Spleen (tissue), 11 donors: ENCODE results near the gene ACCSL. TPM values are rescaled to one million over a fixed set of nuclear protein-coding genes. Genes with fewer than 3 reads are reported as not detected.

Experiments
- DNase-seq: peaks from one replicate; pipeline ENCODE4 v3.0.0-alpha.2; 2020
- H3K27ac ChIP-seq, 8 donors: fragments of 200-600 bp; sonication (generic) in 7 of 8; 1 replicate in 4 of 8; 2 replicates in 4 of 8; pipeline versions ENCODE4 v1.5.0 to v1.8.0; 2016 to 2021; ENCODE audit warnings: inconsistent platforms in 4 of 8, mild to moderate bottlenecking in 4 of 8, moderate library complexity in 1 of 8
- H3K27me3 ChIP-seq, 7 donors: fragments of 200-600 bp; sonication (generic) in 6 of 7; replicated peaks in 1 of 7; 1 replicate in 4 of 7; 2 replicates in 3 of 7; pipeline versions ENCODE4 v1.5.0 to v1.8.0; 2016 to 2021; ENCODE audit warnings: inconsistent platforms in 3 of 7, mild to moderate bottlenecking in 1 of 7
- H3K36me3 ChIP-seq, 6 donors: fragments of 200-600 bp; sonication (generic) in 5 of 6; 1 replicate in 4 of 6; 2 replicates in 2 of 6; pipeline versions ENCODE4 v1.5.0 to v1.8.0; 2016 to 2021; ENCODE audit warnings: inconsistent platforms in 2 of 6
- H3K4me1 ChIP-seq, 6 donors: fragments of 200-600 bp; sonication (generic) in 5 of 6; 1 replicate in 3 of 6; 2 replicates in 3 of 6; pipeline versions ENCODE4 v1.5.0 to v1.8.0; 2016 to 2021; ENCODE audit warnings: inconsistent platforms in 3 of 6
- H3K4me3 ChIP-seq, 8 donors: fragments of 200-600 bp; sonication (generic) in 7 of 8; 1 replicate in 4 of 8; 2 replicates in 4 of 8; pipeline versions ENCODE4 v1.5.0 to v1.8.0; 2016 to 2021; ENCODE audit warnings: inconsistent platforms in 4 of 8, mild to moderate bottlenecking in 4 of 8, moderate library complexity in 2 of 8
- H3K9me3 ChIP-seq, 8 donors: fragments of 200-600 bp; sonication (generic) in 7 of 8; 1 replicate in 4 of 8; 2 replicates in 4 of 8; pipeline versions ENCODE4 v1.5.0 to v1.8.0; 2016 to 2021; ENCODE audit warnings: inconsistent platforms in 4 of 8
- POLR2A ChIP-seq, 3 donors: fragments of 450-650 bp; IDR thresholded peaks; one replicate each; pipeline ENCODE4 v1.5.1; 2017; ENCODE audit warnings: antibody characterized with exemption in 3 of 3, mild to moderate bottlenecking in 1 of 3
- POLR2AphosphoS5 ChIP-seq, 3 donors: sonication (generic); formaldehyde crosslinking; IDR thresholded peaks; one replicate each; pipeline ENCODE4 v1.5.1; 2017; ENCODE audit warnings: antibody characterized with exemption in 3 of 3
- WGBS, 5 donors: extraction: QIAGEN DNeasy Blood & Tissue Kit in 3 of 5; methylation state at CpG; one replicate each; pipeline versions ENCODE4 v1.1.5 to v1.1.7; 2013 to 2018; 5-methylcytosine and 5-hydroxymethylcytosine counted together
- intact Hi-C: fragments of 100-400 bp; cut with DNase I; formaldehyde crosslinking; loops from one replicate; pipeline ENCODE4 v1.15.0; 2023; ENCODE audit warnings: low total_unique reads
- polyA plus RNA-seq, 3 donors: library from polyadenylated mRNA; stranded (reverse); fragments of 200-250 nt; gene quantifications; one replicate each; pipeline ENCODE4 v1.2.1, GENCODE V29; 2013
- total RNA-seq, 7 donors: library from RNA; depleted of rRNA in 3 of 7; stranded (reverse); fragments of >200 nt in 3 of 7; fragmentation: NEBNext Ultra II Directional in 4 of 7; extraction: Animal tissue kit (Norgen Biotek cat#: 25700) in 4 of 7; gene quantifications; one replicate each; pipeline versions ENCODE4 v1.1.0 to v1.2.1, GENCODE V29; 2016 to 2021
- TF ChIP-seq, protein P1 (sequence below), 11 experiments: fragments of 200-600 bp in 7 of 11; fragments of 450-650 bp in 4 of 11; sonication (generic) in 4 of 11; IDR thresholded peaks in 8 of 11; conservative IDR thresholded peaks in 3 of 11; 1 replicate in 7 of 11; 2 replicates in 4 of 11; pipeline versions ENCODE4 v1.4.0 to v1.8.0; 2016 to 2021; ENCODE audit warnings: antibody characterized with exemption in 11 of 11, inconsistent platforms in 4 of 11, mild to moderate bottlenecking in 1 of 11
- donor health status: healthy with polysubstance abuse.
- donor health status: DM: no; HTN: no; CAD: no; lungs with moderate emphysema.
- donor health status: DM: no; HTN: no; CAD: no.
- donor health status: Bipolar disorder and iron deficiency.
- donor health status: healthy.
- donor health status: DM: no; HTN: no; CAD: no.
- donor health status: DM: yes; HTN: yes; CAD: no.

ACCSL gene
- total and polyA plus RNA-seq, 10 donors = 0.19 to 0.23 (median 0.20) TPM; not detected in 7

- no peak for DNase-seq
- Histone ChIP-seq H3K27ac (no peak overlapping the region), H3K4me1 (no peaks in the 10 kb centered on the region), H3K36me3 (peaks cover 0 to 79% (median 46%) of the 10 kb centered on the region in 6 donors), H3K27me3 (no peaks in the 10 kb centered on the region), H3K9me3 (peaks cover 0 to 13% (median 7%) of the 10 kb centered on the region in 8 donors), H3K4me3 (no peak overlapping the region)
- intact Hi-C loops = no loop called here
- TF ChIP-seq, protein P1, sequence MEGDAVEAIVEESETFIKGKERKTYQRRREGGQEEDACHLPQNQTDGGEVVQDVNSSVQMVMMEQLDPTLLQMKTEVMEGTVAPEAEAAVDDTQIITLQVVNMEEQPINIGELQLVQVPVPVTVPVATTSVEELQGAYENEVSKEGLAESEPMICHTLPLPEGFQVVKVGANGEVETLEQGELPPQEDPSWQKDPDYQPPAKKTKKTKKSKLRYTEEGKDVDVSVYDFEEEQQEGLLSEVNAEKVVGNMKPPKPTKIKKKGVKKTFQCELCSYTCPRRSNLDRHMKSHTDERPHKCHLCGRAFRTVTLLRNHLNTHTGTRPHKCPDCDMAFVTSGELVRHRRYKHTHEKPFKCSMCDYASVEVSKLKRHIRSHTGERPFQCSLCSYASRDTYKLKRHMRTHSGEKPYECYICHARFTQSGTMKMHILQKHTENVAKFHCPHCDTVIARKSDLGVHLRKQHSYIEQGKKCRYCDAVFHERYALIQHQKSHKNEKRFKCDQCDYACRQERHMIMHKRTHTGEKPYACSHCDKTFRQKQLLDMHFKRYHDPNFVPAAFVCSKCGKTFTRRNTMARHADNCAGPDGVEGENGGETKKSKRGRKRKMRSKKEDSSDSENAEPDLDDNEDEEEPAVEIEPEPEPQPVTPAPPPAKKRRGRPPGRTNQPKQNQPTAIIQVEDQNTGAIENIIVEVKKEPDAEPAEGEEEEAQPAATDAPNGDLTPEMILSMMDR (IDR thresholded peaks at IDR 0.05 in 8 of 11, conservative IDR thresholded peaks at IDR 0.05 in 3 of 11) = no peak
- TF ChIP-seq POLR2AphosphoS5 (IDR thresholded peaks at IDR 0.05) (no peak), POLR2A (IDR thresholded peaks at IDR 0.05) (no peak)
- 89 to 98% (median 95%) methylated on average over 4 of the region's 4 CpGs for WGBS, 5 donors
Observed at GRCh38 chr11:44082645-44083044, 34.9 kb downstream of the ACCSL start.

DNA sequence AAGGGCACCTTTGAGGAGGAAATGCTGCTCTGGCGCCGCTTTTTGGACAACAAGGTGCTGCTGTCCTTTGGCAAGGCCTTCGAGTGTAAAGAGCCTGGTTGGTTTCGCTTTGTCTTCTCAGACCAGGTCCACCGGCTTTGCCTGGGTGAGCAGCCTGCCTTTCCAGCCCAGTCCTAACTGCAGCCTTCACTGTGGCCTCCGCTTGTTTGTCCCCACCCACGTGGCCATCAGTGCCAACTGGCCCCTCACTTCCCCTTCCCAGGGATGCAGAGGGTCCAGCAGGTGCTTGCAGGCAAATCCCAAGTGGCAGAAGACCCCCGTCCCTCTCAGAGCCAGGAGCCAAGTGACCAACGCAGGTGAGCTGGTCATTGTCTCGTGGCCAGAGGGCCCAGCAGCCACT lies 35.7 kb downstream of the ACCSL start:
- no peak overlapping the region for H3K4me3 ChIP-seq
- H3K36me3 ChIP-seq = peaks cover 0 to 71% (median 42%) of the 10 kb centered on the region in 6 donors
- H3K27ac ChIP-seq = no peak overlapping the region
- H3K9me3 ChIP-seq = peaks cover 0 to 13% (median 7%) of the 10 kb centered on the region in 8 donors
- WGBS, 5 donors = 85 to 99% (median 96%) methylated on average over 9 to 10 of the region's 10 CpGs
- no peaks in the 10 kb centered on the region for H3K4me1 ChIP-seq
- TF ChIP-seq POLR2A (IDR thresholded peaks at IDR 0.05) (no peak), POLR2AphosphoS5 (IDR thresholded peaks at IDR 0.05) (peak in 1 of 3 donors; percentile 19)
- TF ChIP-seq, protein P1 (IDR thresholded peaks at IDR 0.05 in 8 of 11, conservative IDR thresholded peaks at IDR 0.05 in 3 of 11) = no peak
- DNase-seq = no peak
- intact Hi-C loops = no loop called here
- H3K27me3 ChIP-seq = no peaks in the 10 kb centered on the region

DNA sequence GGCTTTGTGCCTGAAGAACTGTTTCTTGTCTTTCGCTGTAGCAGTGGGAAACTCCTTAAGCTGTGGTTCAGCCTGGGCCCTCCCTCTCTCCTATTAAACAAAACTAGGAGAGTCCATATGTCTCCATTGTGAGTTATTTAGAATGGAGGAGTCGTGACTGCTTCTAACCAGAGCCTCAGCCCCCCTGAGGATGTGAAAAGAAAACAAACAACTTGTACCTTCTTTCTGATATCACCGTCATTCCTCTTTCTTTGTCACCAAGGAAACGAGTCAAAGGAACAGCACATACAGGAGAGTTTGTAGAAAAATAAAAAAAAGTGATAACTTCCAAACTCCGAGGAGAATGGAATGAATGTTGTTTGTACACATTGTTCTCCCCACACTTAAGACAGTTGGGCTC lies 36.1 kb downstream of the ACCSL start:
- H3K4me1 ChIP-seq = no peaks in the 10 kb centered on the region
- H3K27ac ChIP-seq = no peak overlapping the region
- H3K36me3 ChIP-seq = peaks cover 0 to 66% (median 37%) of the 10 kb centered on the region in 6 donors
- 78 to 92% (median 88%) methylated on average over 5 of the region's 5 CpGs for WGBS, 5 donors
- no peak overlapping the region for H3K4me3 ChIP-seq
- no peak for DNase-seq
- no peak for TF ChIP-seq POLR2AphosphoS5 (IDR thresholded peaks at IDR 0.05)
- TF ChIP-seq POLR2A (IDR thresholded peaks at IDR 0.05) = no peak
- TF ChIP-seq, protein P1 (IDR thresholded peaks at IDR 0.05 in 8 of 11, conservative IDR thresholded peaks at IDR 0.05 in 3 of 11) = no peak
- H3K27me3 ChIP-seq = no peaks in the 10 kb centered on the region
- peaks cover 0 to 13% (median 7%) of the 10 kb centered on the region in 8 donors for H3K9me3 ChIP-seq
- intact Hi-C loops = no loop called here

DNA sequence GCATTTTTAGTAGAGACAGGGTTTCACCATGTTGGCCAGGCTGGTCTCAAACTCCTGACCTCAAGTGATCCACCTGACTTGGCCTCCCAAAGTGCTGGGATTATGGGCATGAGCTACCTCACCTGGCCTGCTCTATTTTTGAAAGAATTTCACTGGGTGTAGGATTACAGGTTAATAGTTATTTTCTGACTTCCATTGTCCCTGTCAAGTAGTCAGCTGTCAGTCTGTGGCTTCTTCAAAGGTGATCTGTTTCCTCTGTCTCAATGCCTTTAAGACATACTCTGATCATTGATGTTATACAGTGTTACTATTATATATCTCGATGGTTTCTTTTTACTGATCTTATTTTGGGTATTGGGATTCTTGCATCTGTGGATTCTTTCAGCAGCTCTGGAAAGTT lies 37.5 kb downstream of the ACCSL start:
- intact Hi-C loops = no loop called here
- Histone ChIP-seq H3K27ac (no peak overlapping the region), H3K4me3 (no peak overlapping the region), H3K9me3 (peaks cover 0 to 13% (median 7%) of the 10 kb centered on the region in 8 donors), H3K4me1 (no peaks in the 10 kb centered on the region), H3K36me3 (peaks cover 0 to 53% (median 26%) of the 10 kb centered on the region in 6 donors), H3K27me3 (no peaks in the 10 kb centered on the region)
- TF ChIP-seq POLR2AphosphoS5 (IDR thresholded peaks at IDR 0.05) = no peak
- no peak for TF ChIP-seq POLR2A (IDR thresholded peaks at IDR 0.05)
- TF ChIP-seq, protein P1 (IDR thresholded peaks at IDR 0.05 in 8 of 11, conservative IDR thresholded peaks at IDR 0.05 in 3 of 11) = no peak
- DNase-seq = no peak
- WGBS, 5 donors = 92 to 100% (median 95%) methylated on average over 1 of the region's 1 CpG
